Smooth muscle cell (in vitro differentiated cells): Measurements from ENCODE around the gene NID1. TPM values are rescaled to one million over a fixed set of nuclear protein-coding genes. Genes with fewer than 3 reads are reported as not detected.

ENCODE experiments used
- DNase-seq: peaks from one replicate; lab custom pipeline; 2025; ENCODE audit not compliant: unreplicated experiment; lab: John Stamatoyannopoulos, UW
- H2AFZ ChIP-seq: fragments of 200-600 bp; sonication (generic); 2 replicates; pipeline ENCODE4 v1.6.0; 2016; ENCODE audit warnings: antibody characterized with exemption, low read depth, mild to moderate bottlenecking
- H3F3A ChIP-seq: fragments of 200-600 bp; sonication (generic); 2 replicates; pipeline ENCODE4 v1.6.0; 2017; ENCODE audit warnings: antibody characterized with exemption, low read depth
- H3K27ac ChIP-seq: fragments of 200-600 bp; sonication (generic); 2 replicates; pipeline ENCODE4 v1.5.1; 2016; ENCODE audit warnings: low read depth, mild to moderate bottlenecking
- H3K27me3 ChIP-seq: fragments of 200-600 bp; sonication (generic); 2 replicates; pipeline ENCODE4 v1.6.1; 2016; ENCODE audit warnings: low read depth, mild to moderate bottlenecking
- H3K36me3 ChIP-seq: fragments of 200-600 bp; sonication (generic); 2 replicates; pipeline ENCODE4 v1.5.1; 2016; ENCODE audit warnings: low read depth
- H3K4me1 ChIP-seq: fragments of 200-600 bp; sonication (generic); 2 replicates; pipeline ENCODE4 v1.5.1; 2016; ENCODE audit warnings: low read depth
- H3K4me2 ChIP-seq: fragments of 200-600 bp; sonication (generic); 2 replicates; pipeline ENCODE4 v1.6.0; 2016; ENCODE audit warnings: mild to moderate bottlenecking
- H3K4me3 ChIP-seq: fragments of 200-600 bp; sonication (generic); 2 replicates; pipeline ENCODE4 v1.5.1; 2016; ENCODE audit warnings: mild to moderate bottlenecking
- H3K79me2 ChIP-seq: fragments of 200-600 bp; sonication (generic); 2 replicates; pipeline ENCODE4 v1.6.0; 2016; ENCODE audit warnings: low read depth, mild to moderate bottlenecking
- H3K9ac ChIP-seq: fragments of 200-600 bp; sonication (generic); 2 replicates; pipeline ENCODE4 v1.6.0; 2016; ENCODE audit warnings: low read depth
- H3K9me3 ChIP-seq: fragments of 200-600 bp; sonication (generic); replicated peaks from 2 replicates; pipeline ENCODE4 v1.5.1; 2016; ENCODE audit warnings: low read depth
- H4K20me1 ChIP-seq: fragments of 200-600 bp; sonication (generic); 2 replicates; pipeline ENCODE4 v1.6.0; 2016; ENCODE audit warnings: low read depth
- WGBS: methylation state at CpG from one replicate; pipeline ENCODE4 v1.1.7; 2016; ENCODE audit warnings: low lambda C conversion rate; 5-methylcytosine and 5-hydroxymethylcytosine counted together
- polyA plus RNA-seq: library from polyadenylated mRNA; unstranded; fragments of >200 nt; fragmentation: Nextera tagmentation; extraction: Ambion mirVana; gene quantifications from 2 replicates; pipeline ENCODE4 v1.2.1, GENCODE V29; 2016
- total RNA-seq: library from RNA; depleted of rRNA; stranded (reverse); fragments of >200 nt; gene quantifications from 2 replicates; pipeline ENCODE4 v1.2.3, GENCODE V29; 2014
- TF ChIP-seq, protein P1 (sequence below): fragments of 200-600 bp; sonication (generic); IDR thresholded peaks from 2 replicates; pipeline ENCODE4 v1.5.1; 2017; ENCODE audit warnings: borderline replicate concordance, mild to moderate bottlenecking, antibody characterized with exemption; ENCODE audit not compliant: insufficient read depth, poor library complexity, severe bottlenecking

Gene NID1
- total and polyA plus RNA-seq, 2 experiments from 2014 or later = 52.9 to 74.1 TPM

DNA sequence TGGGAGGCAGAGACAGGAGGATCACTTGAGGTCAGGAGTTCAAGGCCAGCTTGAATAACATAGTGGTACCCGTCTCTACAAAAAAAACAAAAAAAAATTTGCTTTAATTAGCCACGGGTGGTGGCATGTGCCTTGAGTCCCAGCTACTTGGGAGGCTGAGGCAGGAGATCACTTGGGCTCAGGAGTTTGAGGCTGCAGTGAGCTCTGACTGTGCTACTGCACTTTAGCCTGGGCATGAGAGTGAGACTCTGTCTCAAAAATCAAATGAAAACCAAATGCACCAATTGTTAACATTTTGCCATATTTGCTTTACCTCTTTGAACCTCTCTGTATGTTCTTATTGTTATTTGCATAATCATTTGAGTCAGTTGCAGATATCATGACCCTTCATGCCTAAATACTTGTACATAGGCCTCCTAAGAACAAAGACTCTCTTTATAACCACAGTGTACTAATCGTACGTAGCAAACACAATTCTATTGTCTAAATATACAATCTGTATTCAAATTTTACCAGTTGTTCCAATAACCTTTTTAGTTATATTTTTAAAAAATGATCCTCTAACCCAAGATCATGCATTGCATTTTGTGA is 8.5 kb upstream of the NID1 start:
- Histone ChIP-seq H3F3A (no peaks in the 10 kb centered on the region), H3K27me3 (no peaks in the 10 kb centered on the region), H3K36me3 (no peaks in the 10 kb centered on the region), H3K4me3 (no peak overlapping the region), H3K4me1 (no peaks in the 10 kb centered on the region), H3K79me2 (no peaks in the 10 kb centered on the region), H2AFZ (no peak overlapping the region), H3K4me2 (no peak overlapping the region), H3K27ac (no peak overlapping the region), H3K9ac (no peak overlapping the region), H3K9me3 (no peaks in the 10 kb centered on the region), H4K20me1 (no peaks in the 10 kb centered on the region)
- WGBS = 95% methylated on average over 4 of the region's 4 CpGs
- DNase-seq = no peak
- TF ChIP-seq, protein P1, sequence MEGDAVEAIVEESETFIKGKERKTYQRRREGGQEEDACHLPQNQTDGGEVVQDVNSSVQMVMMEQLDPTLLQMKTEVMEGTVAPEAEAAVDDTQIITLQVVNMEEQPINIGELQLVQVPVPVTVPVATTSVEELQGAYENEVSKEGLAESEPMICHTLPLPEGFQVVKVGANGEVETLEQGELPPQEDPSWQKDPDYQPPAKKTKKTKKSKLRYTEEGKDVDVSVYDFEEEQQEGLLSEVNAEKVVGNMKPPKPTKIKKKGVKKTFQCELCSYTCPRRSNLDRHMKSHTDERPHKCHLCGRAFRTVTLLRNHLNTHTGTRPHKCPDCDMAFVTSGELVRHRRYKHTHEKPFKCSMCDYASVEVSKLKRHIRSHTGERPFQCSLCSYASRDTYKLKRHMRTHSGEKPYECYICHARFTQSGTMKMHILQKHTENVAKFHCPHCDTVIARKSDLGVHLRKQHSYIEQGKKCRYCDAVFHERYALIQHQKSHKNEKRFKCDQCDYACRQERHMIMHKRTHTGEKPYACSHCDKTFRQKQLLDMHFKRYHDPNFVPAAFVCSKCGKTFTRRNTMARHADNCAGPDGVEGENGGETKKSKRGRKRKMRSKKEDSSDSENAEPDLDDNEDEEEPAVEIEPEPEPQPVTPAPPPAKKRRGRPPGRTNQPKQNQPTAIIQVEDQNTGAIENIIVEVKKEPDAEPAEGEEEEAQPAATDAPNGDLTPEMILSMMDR = no peak

DNA sequence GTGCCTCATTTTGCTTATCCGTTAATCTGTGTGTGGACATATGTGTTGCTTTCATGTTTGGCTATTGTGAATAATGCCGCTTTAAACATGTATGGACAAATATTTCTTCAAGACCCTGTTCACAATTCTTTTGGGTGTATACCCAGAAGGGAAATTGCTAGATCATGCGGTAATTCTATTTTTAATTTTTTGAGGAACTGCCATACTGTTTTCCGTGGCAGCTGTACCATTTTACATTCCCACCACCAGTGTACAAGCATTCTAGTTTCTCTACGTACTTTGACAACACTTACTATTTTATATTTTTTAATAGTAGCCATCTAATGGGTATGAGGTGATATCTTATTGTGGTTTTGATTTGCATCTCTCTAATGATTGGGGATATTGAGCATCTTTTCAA is 7.1 kb upstream of the NID1 start:
- no peak overlapping the region for H3K4me2 ChIP-seq

DNA sequence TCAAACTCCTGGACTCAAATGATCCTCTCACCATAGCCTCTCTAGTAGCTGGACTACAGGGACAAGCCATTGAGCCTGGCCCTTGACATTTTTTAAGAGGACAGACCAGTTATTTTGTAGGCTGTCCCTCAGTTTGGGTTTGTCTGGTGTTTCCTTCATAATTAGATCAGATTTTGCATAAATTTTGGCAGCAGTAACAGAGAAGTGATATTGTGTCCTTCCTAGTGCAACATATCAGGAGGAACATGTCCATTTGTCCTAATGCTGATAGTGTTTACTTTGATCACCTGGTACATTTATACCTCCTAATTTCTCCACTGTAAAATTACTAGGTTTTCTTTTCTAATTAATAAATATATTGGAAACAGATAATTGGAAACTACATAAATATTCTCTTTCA is 5.9 kb upstream of the NID1 start:
- no peak overlapping the region for H3K27ac ChIP-seq
- no peaks in the 10 kb centered on the region for H3K36me3 ChIP-seq
- no peak overlapping the region for H3K4me3 ChIP-seq
- H3K4me2 ChIP-seq = no peak overlapping the region
- TF ChIP-seq, protein P1 = no peak
- DNase-seq = no peak
- peaks cover under 1% of the 10 kb centered on the region for H3F3A ChIP-seq
- H4K20me1 ChIP-seq = no peaks in the 10 kb centered on the region
- no peaks in the 10 kb centered on the region for H3K9me3 ChIP-seq
- H3K79me2 ChIP-seq = no peaks in the 10 kb centered on the region
- no peaks in the 10 kb centered on the region for H3K27me3 ChIP-seq
- no peaks in the 10 kb centered on the region for H3K4me1 ChIP-seq
- H3K9ac ChIP-seq = no peak overlapping the region
- no peak overlapping the region for H2AFZ ChIP-seq

More for the DNA sequence above, 7.1 kb upstream of the NID1 start:
- Histone ChIP-seq H3K27me3 (no peaks in the 10 kb centered on the region), H3K27ac (no peak overlapping the region), H3F3A (no peaks in the 10 kb centered on the region), H3K4me3 (no peak overlapping the region), H3K9me3 (no peaks in the 10 kb centered on the region), H3K36me3 (no peaks in the 10 kb centered on the region), H4K20me1 (no peaks in the 10 kb centered on the region), H3K9ac (no peak overlapping the region), H2AFZ (no peak overlapping the region), H3K79me2 (no peaks in the 10 kb centered on the region), H3K4me1 (no peaks in the 10 kb centered on the region)
- 98% methylated on average over 5 of the region's 5 CpGs for WGBS
- TF ChIP-seq, protein P1 = no peak
- DNase-seq = no peak

DNA sequence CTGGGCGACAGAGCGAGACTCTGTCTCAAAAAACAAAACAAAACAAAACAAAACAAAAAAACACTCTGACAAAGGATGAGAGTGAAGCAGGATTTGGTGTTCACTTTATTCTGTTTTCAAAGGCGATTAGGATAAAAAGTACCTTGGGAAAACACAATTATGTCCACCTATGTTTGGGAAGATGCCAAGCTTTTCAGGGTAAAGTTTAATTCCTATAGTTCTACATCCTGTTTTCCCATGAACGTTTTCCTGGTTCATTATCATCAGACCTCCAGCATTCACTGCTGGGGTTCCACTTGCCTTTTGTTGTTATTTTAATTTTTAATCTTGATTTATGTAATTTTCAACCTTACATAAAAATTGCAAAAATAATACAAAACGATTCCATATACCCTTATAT is 4.9 kb upstream of the NID1 start:
- H4K20me1 ChIP-seq = no peaks in the 10 kb centered on the region
- no peaks in the 10 kb centered on the region for H3K4me1 ChIP-seq
- H3K27ac ChIP-seq = no peak overlapping the region
- H3K4me3 ChIP-seq = no peak overlapping the region
- H3K79me2 ChIP-seq = no peaks in the 10 kb centered on the region
- H3K9me3 ChIP-seq = no peaks in the 10 kb centered on the region
- DNase-seq = no peak
- no peak overlapping the region for H3K9ac ChIP-seq
- H3K27me3 ChIP-seq = no peaks in the 10 kb centered on the region
- H3K4me2 ChIP-seq = no peak overlapping the region
- H3K36me3 ChIP-seq = no peaks in the 10 kb centered on the region
- TF ChIP-seq, protein P1 = no peak
- 97% methylated on average over 5 of the region's 5 CpGs for WGBS
- peaks cover 5% of the 10 kb centered on the region for H3F3A ChIP-seq
- no peak overlapping the region for H2AFZ ChIP-seq
